NCI-H1694 treated with DMSO at 0.1 percent for 48 hours (cell line): ENCODE data around the gene SLCO3A1.

ENCODE experiments used
- DNase-seq: peaks from one replicate; lab custom pipeline; 2025; lab: John Stamatoyannopoulos, UW

Gene SLCO3A1

DNA sequence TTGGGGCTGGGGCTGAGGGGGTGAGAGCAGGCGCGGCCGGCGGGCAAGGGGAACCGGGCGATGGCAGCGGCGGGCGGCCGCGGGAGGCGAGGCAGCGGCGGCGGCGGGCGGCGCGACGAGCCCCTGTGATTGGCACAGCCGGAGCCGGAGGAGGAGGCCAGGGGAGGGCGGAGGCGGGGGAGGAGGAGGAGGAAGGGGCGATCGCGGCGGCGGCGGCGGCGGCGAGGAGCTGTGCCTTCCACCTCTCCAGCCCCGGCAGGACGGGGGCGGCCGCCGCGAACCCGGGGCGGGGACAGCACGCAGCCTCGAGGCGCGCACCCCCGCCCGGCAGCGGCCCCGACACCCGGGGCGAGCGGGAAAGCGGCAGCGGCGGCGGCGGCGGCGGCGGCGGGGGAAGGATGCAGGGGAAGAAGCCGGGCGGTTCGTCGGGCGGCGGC lies at the start of gene SLCO3A1:
TSS of gene SLCO3A1 (plus strand) at position 198 of the 437 bp plus-strand sequence.
- DNase-seq = peak; percentile 9

GRCh38 chr15:91807122-91807521 lies 46.4 kb upstream of the SLCO3A1 start:
- no peak for DNase-seq

- DNase-seq = no peak
Observed at GRCh38 chr15:91813924-91814323, 39.6 kb upstream of the SLCO3A1 start.

DNA sequence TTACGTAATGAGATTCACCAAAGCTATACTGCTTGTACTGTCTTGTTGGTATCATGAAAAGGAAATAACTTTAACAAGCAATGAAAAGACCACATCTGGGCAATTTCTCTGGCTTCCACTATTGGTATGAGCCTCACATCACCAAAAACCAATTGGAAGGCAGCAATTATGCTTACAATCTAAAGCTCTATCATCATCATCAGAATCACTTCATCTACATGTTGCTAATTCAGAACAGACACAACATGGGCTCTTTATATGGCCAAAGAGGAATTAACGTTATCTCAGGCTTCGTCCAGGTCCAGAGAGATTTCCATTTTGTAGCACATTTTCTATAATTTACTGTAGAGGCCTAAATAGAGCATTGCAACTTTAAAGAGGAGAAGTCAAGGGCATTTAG lies 36.6 kb upstream of the SLCO3A1 start:
- no peak for DNase-seq

- DNase-seq = no peak
Observed at GRCh38 chr15:91821458-91821857, 32.0 kb upstream of the SLCO3A1 start.

DNA sequence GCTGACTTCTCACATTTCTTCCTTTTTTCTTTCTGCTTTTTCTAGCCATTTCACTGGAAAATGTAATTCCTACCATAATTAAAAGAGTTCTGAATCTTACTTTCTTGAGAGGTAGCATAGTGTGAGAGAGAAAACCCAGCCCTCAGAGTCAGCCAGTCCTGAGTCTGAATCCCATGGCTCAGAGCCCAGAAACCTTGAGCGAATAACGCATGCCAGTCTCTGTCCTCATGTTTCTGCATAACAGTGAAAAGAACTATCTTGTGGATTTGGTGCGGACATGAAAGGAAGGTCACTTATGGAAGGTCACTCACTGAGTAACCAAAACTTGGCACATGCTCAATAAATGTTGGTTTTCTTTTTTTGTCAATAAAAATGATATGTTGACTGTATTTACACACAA lies 29.3 kb upstream of the SLCO3A1 start:
- peak; percentile 1 for DNase-seq

GRCh38 chr15:91826443-91826842 lies 27.1 kb upstream of the SLCO3A1 start:
- no peak for DNase-seq

DNA sequence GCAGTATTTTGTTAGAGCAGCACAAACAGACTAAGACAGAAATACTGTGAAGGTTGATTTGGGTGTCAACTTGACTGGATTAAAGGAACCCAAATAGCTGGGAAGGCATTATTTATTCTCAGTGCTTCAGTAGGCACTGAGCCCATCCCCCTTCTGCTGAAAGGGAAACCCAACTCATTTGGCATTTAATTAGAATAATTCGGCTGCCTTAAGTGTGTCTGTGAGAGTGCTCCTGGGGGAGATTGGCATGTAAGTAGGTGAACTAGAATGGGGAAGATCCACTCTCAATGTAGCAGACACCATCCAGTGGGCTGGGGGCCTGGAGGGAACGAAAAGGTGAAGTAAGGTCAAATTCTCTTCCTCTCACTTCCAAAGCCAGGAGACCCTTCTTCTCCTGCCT lies 20.5 kb upstream of the SLCO3A1 start:
- no peak for DNase-seq

DNA sequence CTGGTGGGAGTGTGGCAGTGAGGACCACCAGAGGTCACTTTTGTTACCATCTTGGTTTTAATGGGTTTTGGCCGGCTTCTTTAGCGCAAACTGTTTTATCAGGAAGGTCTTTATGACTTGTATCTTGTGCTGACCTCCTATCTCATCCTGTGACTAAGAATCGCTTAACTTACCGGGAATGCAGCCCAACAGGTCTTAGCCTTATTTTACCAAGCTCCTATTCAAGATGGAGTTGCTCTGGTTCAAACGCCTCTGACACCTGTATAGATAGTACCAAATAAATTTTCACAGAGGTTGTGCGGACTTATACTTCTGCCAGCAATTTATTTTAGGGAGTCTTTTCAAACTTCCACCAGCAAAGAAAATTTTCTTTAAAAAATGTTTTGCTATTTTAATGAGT lies 13.6 kb upstream of the SLCO3A1 start:
- DNase-seq = no peak

DNA sequence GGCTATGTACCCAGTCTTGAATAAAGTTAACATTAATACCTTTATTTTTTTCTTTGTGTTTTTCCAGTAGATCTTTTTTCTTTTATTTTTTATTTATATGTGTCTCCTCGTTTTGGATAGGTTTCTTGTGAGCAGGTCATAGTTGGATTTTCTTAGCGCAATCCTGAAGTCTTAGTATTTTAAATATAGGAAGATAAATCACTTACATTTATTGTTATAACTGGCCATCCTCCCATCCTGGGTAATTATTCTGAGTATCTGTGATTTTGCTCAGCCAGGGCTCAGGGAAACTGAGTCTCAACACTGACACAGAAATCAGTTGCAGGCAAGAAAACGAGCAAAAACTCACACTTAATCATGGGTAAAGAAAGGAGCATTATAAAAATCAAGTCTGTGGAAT lies 11.6 kb upstream of the SLCO3A1 start:
- DNase-seq = no peak

DNA sequence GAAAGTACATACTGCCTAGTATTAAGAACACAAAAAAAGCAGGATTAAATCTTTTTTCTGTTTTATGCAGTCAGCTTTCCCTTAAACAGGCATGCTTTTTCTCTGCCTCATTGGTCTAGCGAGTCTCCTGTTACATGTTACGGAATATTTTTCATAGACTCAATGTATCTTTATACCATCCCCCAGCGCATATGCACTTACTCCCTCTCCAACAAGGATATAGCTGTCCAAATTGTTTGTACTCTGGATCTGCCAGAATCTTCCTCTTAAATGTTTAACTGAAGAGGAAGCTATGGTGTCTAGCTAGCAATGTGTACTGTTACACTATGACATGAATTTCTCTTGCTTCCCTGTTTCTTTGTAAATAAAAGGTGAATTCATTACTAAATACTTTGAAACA lies 9.2 kb upstream of the SLCO3A1 start:
- DNase-seq = no peak

- no peak for DNase-seq
Observed at GRCh38 chr15:91844928-91845327, 8.6 kb upstream of the SLCO3A1 start.

GRCh38 chr15:91845720-91846119 lies 7.8 kb upstream of the SLCO3A1 start:
- DNase-seq = no peak

DNA sequence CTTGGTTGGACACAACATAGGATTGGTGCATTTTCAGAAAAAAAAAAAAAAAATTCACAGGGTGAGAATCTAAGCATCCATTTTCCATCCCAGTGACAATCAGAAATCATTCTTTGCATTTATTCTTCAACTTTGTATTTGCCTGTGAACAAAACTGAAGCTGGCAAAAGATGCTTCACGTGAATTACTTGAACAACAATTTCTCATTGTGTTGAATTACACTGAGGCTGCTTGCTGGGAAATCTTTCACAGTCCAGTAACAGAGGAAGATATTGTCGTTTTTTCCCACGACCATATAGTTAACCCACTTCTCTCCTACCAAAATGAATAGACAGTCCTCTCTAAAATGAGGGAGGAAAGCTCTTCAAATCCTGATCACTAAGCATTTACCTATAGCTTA lies 4.3 kb upstream of the SLCO3A1 start:
- no peak for DNase-seq

GRCh38 chr15:91849749-91850161 lies 3.8 kb upstream of the SLCO3A1 start:
- peak; percentile 19 for DNase-seq

DNA sequence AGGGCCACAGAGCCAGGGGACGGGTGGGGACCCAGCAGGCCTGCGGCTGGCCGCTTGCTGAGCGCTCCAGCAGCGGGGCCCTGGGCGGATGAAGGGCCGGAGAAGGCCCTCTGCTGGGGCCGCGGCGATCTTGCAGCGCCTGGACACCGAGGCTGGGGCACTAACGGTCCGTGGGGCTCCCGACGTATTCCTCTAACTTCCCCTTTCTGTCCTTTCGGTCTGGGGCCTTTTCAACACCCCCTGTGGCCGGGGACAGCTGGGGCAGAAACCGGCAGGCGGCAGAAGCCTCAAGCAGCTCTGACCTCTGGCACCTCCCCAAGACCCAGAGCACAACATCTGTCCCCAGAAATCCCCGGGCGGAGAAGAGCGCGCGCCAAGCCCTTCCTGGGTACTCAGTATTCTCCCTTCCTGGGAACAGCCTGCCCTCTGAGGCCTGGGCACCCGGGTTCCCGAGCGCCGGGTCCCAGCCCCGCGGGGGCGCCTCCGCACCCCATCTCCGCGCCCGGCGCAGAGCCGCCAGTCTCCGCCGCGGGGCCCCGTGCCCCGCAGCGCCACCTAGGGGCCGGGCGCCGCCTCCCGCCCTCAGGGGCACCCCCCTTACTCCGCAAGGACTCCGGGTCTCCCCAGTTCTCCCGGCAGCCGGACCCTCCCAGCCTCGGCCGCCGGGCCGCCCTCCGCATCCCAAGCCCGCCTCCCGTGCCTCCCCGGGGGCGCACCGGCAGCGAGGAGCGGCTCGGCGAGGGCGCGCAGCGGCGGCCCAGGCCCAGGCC lies 582 bp upstream of the SLCO3A1 start:
- DNase-seq = peak; percentile 17

GRCh38 chr15:91853948-91854638 lies 585 bp downstream of the SLCO3A1 start:
- no peak for DNase-seq

DNA sequence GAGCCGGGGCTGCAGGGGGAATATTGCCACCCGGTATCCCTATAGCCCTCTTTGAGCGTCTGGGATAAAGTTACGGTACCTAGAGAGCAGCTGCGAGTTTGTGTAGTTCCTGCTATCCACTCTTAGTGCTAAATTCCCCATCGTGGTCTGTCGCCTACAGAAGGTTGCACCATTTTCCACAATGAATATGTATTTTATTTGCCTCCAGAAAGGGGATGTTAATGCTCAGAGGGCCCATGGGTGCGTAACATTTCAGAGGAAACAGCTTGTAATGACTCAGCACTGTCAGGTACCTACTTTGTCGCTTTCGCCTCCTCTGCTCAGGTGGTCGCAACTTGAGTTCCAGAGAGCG lies 1.1 kb downstream of the SLCO3A1 start:
- no peak for DNase-seq

DNA sequence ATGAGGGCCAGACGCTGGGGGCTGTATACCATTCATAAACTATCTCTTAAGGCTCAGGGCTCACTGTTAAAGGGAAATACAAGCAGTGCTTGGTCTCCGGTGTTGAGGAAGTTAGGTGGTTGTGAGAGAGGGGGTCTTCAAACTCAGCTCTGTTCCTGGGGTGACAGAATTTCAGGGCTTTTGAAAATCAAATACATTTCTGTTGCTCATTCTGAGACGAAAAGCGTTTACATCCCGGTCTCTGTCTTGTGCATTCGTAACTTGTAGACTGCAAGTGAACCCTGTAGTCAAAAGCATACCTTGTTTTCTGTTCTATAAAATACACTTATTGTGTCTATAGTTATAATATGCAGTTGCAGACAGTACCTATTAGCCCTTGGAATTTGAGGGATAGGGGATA lies 1.7 kb downstream of the SLCO3A1 start:
- no peak for DNase-seq

- DNase-seq = peak; percentile 57
Observed at GRCh38 chr15:91855684-91856489, 2.4 kb downstream of the SLCO3A1 start.

DNA sequence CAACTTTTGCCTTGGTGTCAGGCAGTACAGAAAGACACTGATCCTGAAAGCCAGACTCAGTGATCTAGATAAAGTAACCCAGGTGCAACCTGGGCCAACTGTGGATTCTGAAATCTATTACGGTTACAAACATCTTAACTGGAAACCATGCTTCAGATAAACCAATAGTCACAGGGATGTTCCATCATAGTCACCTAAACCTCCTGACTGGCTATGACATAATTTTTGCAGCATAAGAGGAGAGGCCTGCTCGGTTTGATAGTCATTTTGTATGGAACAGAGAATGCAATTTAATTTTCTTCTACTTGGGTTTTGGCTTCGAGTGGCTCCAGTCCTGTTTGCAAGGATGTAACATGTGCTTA lies 3.7 kb downstream of the SLCO3A1 start:
- DNase-seq = no peak

GRCh38 chr15:91857772-91858171 lies 4.3 kb downstream of the SLCO3A1 start:
- no peak for DNase-seq

- no peak for DNase-seq
Observed at GRCh38 chr15:91860498-91860897, 7.0 kb downstream of the SLCO3A1 start.
